NCI-H1092 treated with DMSO at 0.1 percent for 48 hours (cell line): ENCODE results near the gene WDR1.

Experiments used
- DNase-seq: peaks from one replicate; lab custom pipeline; 2025; lab: John Stamatoyannopoulos, UW

WDR1 gene

DNA sequence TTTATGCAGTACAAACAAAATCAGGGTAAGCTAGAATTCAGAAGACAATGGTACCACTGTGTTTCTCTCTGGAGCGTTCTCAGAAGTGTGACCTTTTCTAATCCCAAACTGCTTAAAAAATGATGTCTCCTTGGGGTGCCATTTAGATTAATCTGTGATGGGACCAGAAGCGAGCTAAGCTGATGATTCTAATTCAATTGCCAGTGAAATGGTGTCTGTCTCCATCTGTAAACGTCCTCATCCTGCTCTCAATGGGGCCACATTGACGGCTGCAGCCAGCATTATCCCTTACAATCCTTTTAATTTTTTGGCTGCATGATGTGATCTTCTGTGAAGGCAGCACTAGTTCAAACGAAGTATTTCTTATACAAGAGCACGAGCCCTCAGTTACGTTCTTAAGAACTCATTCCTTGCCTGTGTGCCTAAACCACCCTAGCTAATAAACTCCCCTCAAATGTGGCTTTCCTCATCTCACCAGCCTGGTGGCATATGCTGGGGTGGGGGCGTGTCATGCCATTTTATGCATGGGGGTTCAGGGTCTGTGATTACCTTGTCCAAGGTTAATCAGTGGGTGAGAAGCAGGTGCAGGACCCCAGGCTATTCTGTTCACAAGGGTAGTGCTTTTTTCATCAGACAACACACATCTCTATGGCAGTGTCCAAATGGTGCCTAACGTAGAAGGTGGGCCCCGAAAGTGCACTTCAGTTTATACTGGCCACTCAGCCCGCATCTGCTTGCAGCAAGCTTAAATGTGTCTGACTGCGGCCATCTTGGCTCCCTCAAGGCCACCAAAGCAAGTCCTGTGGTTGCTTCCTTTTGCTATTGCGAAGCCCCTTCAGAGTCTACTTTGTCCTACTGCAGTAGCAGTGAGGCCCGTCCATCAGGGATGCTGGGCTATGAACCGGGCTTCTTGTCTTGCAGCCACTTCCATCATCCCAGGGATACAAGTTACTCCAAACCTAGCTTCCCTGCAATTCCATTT, 49.6 kb downstream of the WDR1 start:
- no peak for DNase-seq

- no peak for DNase-seq
Observed at GRCh38 chr4:10066206-10066605, 50.4 kb downstream of the WDR1 start.

GRCh38 chr4:10063544-10064300, 52.9 kb downstream of the WDR1 start:
- peak; percentile 55 for DNase-seq

GRCh38 chr4:10061650-10062415, 54.8 kb downstream of the WDR1 start:
- DNase-seq = no peak

DNA sequence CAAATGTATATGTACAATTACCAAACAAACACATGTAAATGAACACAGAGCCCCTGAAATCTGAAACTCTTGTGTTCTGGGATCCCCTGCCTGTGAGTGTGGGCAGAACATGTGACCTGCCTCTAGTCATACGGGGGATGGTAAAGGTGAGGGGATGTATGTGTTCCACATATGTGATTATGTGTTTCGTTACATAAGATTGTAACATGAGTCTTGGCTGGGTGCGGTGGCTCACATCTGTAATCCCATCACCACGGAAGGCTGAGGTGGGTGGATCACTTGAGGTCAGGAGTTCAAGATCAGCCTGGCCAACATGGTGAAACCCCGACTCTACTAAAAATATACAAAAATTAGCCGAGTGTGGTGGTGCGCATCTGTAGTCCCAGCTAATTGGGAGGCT, 58.2 kb downstream of the WDR1 start:
- DNase-seq = no peak

DNA sequence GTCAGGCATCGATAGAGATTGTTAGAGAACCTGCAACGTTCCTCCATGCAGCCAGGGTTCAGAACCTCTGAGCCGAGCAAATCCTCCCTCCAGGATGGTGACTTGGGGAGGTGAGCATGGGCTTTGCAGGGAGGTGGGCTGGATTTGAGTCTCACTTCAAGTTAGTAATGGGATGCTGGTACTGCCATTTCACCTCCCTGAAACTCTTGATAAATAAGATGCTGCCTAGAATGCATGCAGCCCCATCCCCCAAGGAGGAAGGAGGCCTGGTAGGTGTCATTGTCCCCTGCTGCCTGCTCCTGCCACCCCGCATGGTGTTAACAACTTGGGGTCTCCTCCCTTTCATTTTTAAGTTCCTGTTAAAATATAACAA, 59.6 kb downstream of the WDR1 start:
- no peak for DNase-seq

DNA sequence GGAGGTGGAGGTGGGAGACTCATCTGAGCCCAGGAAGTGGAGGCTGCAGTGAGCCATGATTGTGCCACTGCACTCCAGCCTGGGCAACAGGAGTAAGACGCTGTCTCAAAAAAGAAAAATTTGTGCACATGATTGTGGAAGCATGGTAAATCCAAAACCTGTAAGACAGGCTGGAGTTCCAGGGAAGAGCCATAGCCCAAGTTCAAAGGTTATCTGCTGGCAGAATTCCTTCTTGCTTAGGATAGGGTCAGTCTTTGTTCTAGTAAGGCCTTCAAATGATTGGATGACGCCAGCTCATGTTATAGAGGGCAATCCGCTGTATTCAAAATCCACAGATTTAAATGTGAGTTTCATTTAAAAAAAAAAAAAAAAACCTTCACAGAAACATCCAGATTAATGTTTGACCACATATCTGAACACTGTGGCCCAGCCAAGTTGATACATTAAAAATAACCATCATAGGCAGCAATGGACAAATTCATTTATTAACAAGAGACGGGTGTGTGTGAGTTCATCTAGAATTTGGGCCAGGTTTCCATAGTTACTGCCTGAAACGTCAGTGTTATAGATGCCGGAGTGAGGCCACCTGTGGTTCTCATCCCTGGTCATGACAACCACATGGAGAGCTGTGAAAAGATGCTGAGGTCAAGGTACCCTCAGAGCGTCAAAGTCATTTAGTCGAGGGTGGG, 60.1 kb downstream of the WDR1 start:
- no peak for DNase-seq

DNA sequence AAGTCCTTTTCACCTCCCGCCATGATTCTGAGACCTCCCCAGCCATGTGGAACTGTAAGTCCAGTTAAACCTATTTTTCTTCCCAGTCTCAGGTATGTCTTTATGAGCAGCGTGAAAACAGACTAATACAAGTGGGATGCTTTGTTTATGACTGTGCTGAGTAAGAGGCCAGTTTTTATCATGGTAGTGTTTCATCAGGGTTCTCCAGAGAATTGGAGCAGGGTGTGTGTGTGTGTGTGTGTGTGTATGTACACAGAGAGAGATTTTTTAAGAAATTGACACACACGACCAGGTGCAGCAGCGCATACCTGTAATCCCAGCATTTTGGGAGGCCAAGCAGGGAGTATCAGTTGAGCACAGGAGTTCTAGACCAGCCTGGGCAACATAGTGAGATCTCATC, 60.7 kb downstream of the WDR1 start:
- no peak for DNase-seq

DNA sequence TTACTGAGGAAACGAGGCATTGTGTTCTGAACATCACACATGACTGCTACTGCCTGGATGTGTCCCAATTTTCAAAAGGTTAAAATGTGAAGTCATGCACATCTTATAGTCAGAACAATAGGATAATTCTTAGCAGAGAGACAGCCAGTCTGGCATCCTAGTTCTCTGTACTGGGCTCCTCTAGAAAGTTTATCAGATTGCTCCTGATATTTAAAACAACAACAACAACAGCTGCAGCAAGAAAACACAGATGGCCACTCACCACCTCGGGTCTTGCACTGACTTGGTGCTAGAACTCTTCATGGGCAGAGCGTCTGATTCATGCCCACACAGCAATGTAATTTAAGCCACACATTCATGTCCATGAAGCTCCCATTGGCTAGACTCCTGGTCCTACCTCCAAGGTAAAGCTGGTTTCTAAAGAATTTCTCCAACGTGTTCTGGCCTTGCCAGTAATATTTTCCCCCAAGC, 62.0 kb downstream of the WDR1 start:
- no peak for DNase-seq

GRCh38 chr4:10053635-10054453, 62.8 kb downstream of the WDR1 start:
- no peak for DNase-seq

GRCh38 chr4:10051517-10052135, 65.0 kb downstream of the WDR1 start:
- DNase-seq = no peak

DNA sequence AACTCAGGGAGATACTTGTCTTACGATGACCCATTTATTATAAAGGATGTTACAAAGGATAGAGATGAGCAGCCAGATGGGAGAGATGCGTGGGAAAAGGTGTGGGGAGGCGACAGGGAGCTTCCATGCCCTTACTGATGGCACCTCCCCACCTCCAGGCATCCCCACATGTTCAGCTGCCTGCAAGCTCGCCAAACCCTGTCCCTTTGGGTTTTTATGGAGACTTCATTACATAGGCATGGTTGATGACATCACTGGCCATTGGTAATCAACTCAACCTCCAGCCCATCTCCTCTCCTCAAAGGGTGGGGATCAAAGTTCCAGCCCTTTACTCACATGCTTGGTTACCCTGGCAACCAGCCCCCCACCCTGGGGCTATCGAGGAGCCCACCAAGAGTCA, 65.9 kb downstream of the WDR1 start:
- DNase-seq = no peak

DNA sequence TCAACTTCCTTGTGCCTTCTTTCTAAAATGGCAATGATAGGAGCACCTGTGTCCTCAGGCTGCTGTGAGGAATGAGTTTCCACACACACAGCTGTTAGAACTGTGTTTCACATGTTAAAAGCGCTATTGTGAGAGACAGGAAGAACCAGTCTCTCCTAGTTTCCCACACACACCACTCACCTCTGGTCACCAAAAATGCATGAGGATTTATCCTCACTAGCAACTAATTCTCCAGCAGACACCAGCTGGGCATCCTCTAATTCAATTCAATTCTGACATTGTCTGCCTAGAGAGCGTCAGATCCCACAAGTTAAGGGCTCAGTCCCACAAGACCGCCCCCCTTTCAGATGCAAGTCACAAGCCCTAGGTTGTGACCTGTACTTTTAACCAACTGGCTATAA, 66.3 kb downstream of the WDR1 start:
- DNase-seq = no peak

DNA sequence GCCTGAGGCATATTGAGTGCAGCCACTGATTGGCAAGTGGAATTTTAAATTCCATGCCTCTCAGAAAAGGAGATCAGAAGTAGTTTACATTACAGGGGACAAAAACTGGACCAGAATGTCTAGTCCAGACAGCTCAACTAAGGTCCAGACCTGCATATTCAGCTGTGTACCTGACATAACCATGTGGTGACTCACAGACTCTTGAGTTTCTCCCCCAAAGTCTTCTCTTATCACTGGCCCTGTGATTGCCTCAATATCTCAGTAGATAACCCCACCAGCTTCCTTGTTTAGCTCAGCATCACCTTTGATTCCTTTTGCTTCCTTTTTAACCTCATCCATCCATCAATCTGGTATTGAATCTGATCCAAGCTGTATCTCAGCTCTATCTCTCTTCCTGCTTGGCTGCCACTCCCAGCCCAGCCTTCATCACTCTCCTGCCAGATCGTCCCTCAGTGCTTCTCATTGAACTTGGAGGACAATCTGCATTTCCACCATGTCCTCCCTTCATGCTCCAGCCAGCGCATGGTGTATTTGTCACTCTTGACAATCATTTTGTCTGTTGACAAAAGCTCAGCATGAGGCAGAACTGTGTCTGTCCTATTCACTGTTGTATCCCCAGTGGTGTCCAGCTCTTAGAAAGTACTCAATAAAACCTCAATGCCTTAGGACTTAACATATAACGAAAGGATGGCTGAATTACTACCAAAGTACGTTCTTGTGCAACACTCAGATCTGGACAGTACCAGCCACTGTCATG, 67.5 kb downstream of the WDR1 start:
- DNase-seq = no peak

DNA sequence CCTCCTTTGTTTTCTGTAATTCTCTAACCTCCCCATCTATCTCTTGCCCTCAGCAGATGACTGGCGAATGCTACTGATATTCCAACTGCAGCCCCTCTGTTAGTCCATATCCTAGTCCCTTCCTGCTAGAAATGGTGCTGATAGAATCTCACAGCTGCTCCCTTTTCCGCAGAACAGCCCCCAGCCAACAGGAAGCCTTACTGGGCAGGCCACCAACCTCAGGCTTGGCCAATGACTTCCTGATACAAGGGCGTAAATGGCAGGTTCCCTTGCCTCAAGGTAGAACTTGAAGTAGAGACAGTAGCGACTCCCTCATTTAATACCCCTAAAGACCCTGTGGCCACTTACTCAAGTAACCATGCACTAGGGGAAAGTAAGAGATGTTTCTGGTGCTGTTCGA, 68.6 kb downstream of the WDR1 start:
- no peak for DNase-seq

GRCh38 chr4:10046471-10046870, 70.1 kb downstream of the WDR1 start:
- DNase-seq = no peak

DNA sequence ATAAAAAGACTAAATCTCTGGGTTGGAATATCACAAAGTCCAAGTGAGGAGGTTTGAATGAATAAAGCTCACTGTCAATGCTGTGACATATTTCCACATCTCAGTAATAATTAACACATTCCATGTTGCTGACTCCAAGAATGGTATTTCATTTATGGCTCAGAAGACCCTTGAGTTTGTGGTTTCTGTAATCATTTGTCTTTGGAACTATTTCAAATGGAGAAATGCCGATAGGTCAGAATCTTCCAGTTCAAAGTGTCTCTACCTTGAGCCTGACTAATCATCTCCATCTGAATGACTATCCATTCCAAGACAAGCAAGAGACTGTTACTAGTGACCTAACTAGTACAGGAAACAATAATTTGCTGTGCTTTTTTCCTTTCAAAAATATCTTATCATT, 71.1 kb downstream of the WDR1 start:
- no peak for DNase-seq

GRCh38 chr4:10041036-10041435, 75.6 kb downstream of the WDR1 start:
- no peak for DNase-seq

DNA sequence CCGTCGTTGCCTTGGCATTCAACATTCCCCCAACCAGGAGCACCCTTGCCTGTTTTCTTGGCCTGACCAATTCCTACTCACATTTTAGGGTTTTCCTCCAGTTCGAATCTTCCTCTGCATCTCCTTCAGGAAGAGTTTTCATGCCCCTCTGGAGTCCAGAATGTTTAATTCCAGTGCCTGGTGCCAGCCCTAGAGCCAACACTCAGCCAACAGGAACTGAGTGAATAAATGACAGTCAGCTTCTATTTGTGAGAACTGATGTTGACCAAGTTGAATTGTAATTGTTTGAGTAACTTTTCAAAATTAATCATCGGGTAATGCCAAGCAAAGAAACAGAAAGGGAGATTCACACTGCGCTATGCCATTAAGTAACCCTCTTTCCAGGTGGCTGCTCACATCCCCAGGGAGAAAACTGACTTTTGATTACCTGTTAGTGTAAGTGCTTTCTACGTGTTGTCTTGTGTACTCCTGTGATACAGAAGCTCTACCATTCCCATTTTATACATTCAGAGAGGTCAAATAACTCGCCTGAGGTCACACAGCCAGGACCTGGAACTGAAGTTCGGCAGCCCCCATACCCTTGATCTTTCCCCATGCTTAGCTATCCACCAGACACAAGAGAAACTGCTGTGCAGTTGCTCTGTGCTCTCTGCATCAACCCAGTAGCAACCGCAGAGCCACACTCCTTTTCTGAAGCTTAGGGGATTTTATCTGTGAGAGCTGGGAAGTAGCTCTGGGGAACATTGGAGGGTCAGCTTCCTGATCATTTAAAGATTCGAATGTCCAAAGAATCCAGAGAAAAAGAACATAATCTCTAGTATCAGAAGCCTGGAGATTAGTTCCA, 76.3 kb downstream of the WDR1 start:
- DNase-seq = no peak
